ENCODE data around the gene LRBA. TPM values are rescaled to one million over a fixed set of nuclear protein-coding genes. Genes with fewer than 3 reads are reported as not detected.

LRBA gene
- total RNA-seq, 3 donors from 2014 or later (not counting 1 experiment from before 2014, with no cell fraction given): 72.1 to 87.6 (median 83.1) TPM

- Mint-ChIP-seq H3K27ac (no peak overlapping the region), H3K9me3 (no peaks in the 10 kb centered on the region), H3K36me3 (no peaks in the 10 kb centered on the region), H3K27me3 (ENCODE audit: low read depth in 2 of 2) (no peaks in the 10 kb centered on the region), H3K4me3 (no peak overlapping the region), H3K4me1 (peaks cover 0 to 19% of the 10 kb centered on the region in 2 donors)
- Histone ChIP-seq H3K9me3 (ENCODE audit: control insufficient read depth, insufficient read depth, low read length) (no peaks in the 10 kb centered on the region), H3K27ac (ENCODE audit: low read length) (no peak overlapping the region), H3K36me3 (ENCODE audit: control insufficient read depth, insufficient read depth, low read length) (peaks cover 2% of the 10 kb centered on the region), H3K27me3 (ENCODE audit: control insufficient read depth, insufficient read depth, low read length) (no peaks in the 10 kb centered on the region), H3K4me3 (ENCODE audit: low read length) (no peak overlapping the region), H3K4me1 (ENCODE audit: control insufficient read depth, insufficient read depth, low read length) (no peaks in the 10 kb centered on the region)
- intact Hi-C loops (cut with micrococcal nuclease): no loop called here
- DNase-seq (no peak), ATAC-seq (no peak)
- TF ChIP-seq CTCF (IDR thresholded peaks at IDR 0.05): no peak
Observed at GRCh38 chr4:150329373-150329772, 685.7 kb downstream of the LRBA start.

GRCh38 chr4:150328496-150328895, 686.6 kb downstream of the LRBA start:
- H3K9me3 Mint-ChIP-seq: no peaks in the 10 kb centered on the region
- WGBS (ENCODE audit: insufficient coverage): 100% methylated on average over 1 of the region's 2 CpGs
- no peak for TF ChIP-seq CTCF (IDR thresholded peaks at IDR 0.05)
- peaks cover 6% of the 10 kb centered on the region for H3K36me3 ChIP-seq (ENCODE audit: control insufficient read depth, insufficient read depth, low read length)
- no peaks in the 10 kb centered on the region for H3K36me3 Mint-ChIP-seq
- no peak for ATAC-seq
- H3K4me3 ChIP-seq (ENCODE audit: low read length): no peak overlapping the region
- no peak overlapping the region for H3K4me3 Mint-ChIP-seq
- no peak overlapping the region for H3K27ac ChIP-seq (ENCODE audit: low read length)
- intact Hi-C loops (cut with micrococcal nuclease): no loop called here
- H3K4me1 Mint-ChIP-seq: peaks cover 0 to 19% of the 10 kb centered on the region in 2 donors
- no peak for DNase-seq
- no peak overlapping the region for H3K27ac Mint-ChIP-seq
- H3K27me3 Mint-ChIP-seq (ENCODE audit: low read depth in 2 of 2): no peaks in the 10 kb centered on the region
- H3K4me1 ChIP-seq (ENCODE audit: control insufficient read depth, insufficient read depth, low read length): no peaks in the 10 kb centered on the region
- no peaks in the 10 kb centered on the region for H3K27me3 ChIP-seq (ENCODE audit: control insufficient read depth, insufficient read depth, low read length)
- H3K9me3 ChIP-seq (ENCODE audit: control insufficient read depth, insufficient read depth, low read length): no peaks in the 10 kb centered on the region

- Histone ChIP-seq H3K9me3 (ENCODE audit: control insufficient read depth, insufficient read depth, low read length) (no peaks in the 10 kb centered on the region), H3K27me3 (ENCODE audit: control insufficient read depth, insufficient read depth, low read length) (no peaks in the 10 kb centered on the region), H3K4me1 (ENCODE audit: control insufficient read depth, insufficient read depth, low read length) (no peaks in the 10 kb centered on the region), H3K4me3 (ENCODE audit: low read length) (no peak overlapping the region), H3K27ac (ENCODE audit: low read length) (no peak overlapping the region), H3K36me3 (ENCODE audit: control insufficient read depth, insufficient read depth, low read length) (peaks cover 6% of the 10 kb centered on the region)
- no peaks in the 10 kb centered on the region for H3K36me3 Mint-ChIP-seq
- no peak for TF ChIP-seq CTCF (IDR thresholded peaks at IDR 0.05)
- 88% methylated on average over 2 of the region's 3 CpGs for WGBS (ENCODE audit: insufficient coverage)
- DNase-seq (no peak), ATAC-seq (no peak)
- H3K27me3 Mint-ChIP-seq (ENCODE audit: low read depth in 2 of 2): no peaks in the 10 kb centered on the region
- H3K4me3 Mint-ChIP-seq: no peak overlapping the region
- no peaks in the 10 kb centered on the region for H3K9me3 Mint-ChIP-seq
- peaks cover 0 to 19% of the 10 kb centered on the region in 2 donors for H3K4me1 Mint-ChIP-seq
- intact Hi-C loops (cut with micrococcal nuclease): no loop called here
- H3K27ac Mint-ChIP-seq: no peak overlapping the region
Observed at GRCh38 chr4:150327262-150327780, 687.8 kb downstream of the LRBA start.

DNA sequence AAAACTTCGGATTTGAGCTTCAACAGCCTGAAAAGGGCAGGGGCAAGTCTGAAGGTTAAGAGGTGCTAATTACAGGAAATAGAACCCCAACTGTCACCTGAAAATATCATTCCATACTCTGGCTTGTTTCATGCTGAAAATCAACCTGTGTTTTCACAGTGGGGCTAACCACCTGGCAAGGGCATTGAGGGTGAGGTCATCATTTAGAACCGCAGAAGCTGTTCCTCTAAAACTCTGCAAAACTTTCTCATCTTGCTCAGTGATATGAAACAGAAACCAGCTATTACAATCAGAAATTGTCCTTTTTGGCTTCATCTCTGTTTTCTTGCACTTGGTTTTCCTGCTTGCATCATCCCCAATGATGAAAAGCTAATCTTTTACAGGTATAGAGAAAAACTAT, 689.2 kb downstream of the LRBA start:
- no peaks in the 10 kb centered on the region for H3K36me3 Mint-ChIP-seq
- Histone ChIP-seq H3K36me3 (ENCODE audit: control insufficient read depth, insufficient read depth, low read length) (peaks cover 9% of the 10 kb centered on the region), H3K4me3 (ENCODE audit: low read length) (no peak overlapping the region), H3K27me3 (ENCODE audit: control insufficient read depth, insufficient read depth, low read length) (no peaks in the 10 kb centered on the region), H3K4me1 (ENCODE audit: control insufficient read depth, insufficient read depth, low read length) (no peaks in the 10 kb centered on the region), H3K9me3 (ENCODE audit: control insufficient read depth, insufficient read depth, low read length) (no peaks in the 10 kb centered on the region), H3K27ac (ENCODE audit: low read length) (no peak overlapping the region)
- peaks cover 0 to 19% of the 10 kb centered on the region in 2 donors for H3K4me1 Mint-ChIP-seq
- 79% methylated on average over 2 of the region's 2 CpGs for WGBS (ENCODE audit: insufficient coverage)
- DNase-seq (no peak), ATAC-seq (peak in 1 of 3 donors; percentile 42)
- TF ChIP-seq CTCF (IDR thresholded peaks at IDR 0.05): no peak
- no peaks in the 10 kb centered on the region for H3K9me3 Mint-ChIP-seq
- no peak overlapping the region for H3K4me3 Mint-ChIP-seq
- H3K27ac Mint-ChIP-seq: peak overlapping the region in 1 of 2 donors; percentile 3
- no peaks in the 10 kb centered on the region for H3K27me3 Mint-ChIP-seq (ENCODE audit: low read depth in 2 of 2)
- intact Hi-C loops (cut with micrococcal nuclease): no loop called here

Measured in natural killer cell (primary cell).